Activated T-helper 2 cell treated with anti-CD3 and anti-CD28 coated beads, Interferon-gamma antibody, Interleukin-2, Interleukin-4, amounts not matched to agents 10 μg/mL and 5 μg/mL and 100 μg/mL, durations not matched to agents 14 hours and 24 hours and 36 hours (primary cell): ENCODE results near the gene OR8S1. TPM values are rescaled to one million over a fixed set of nuclear protein-coding genes. Genes with fewer than 3 reads are reported as not detected.
"Not testable (repeated sequence)": the region's sequence is repeated elsewhere in the genome, so short reads cannot be mapped to it uniquely, and the experiment has no call there.

Source experiments
- DNase-seq: peaks from one replicate; pipeline ENCODE4 v3.0.0; 2021; ENCODE audit warnings: low spot score
- H3K27ac Mint-ChIP-seq: one replicate; pipeline ENCODE4 v1.8.0; 2021; ENCODE audit warnings: mixed read lengths
- H3K27me3 Mint-ChIP-seq: one replicate; pipeline ENCODE4 v1.8.0; 2021; ENCODE audit warnings: low read depth, mixed read lengths
- H3K36me3 Mint-ChIP-seq: one replicate; pipeline ENCODE4 v1.8.0; 2021; ENCODE audit warnings: low read depth, mixed read lengths
- H3K4me1 Mint-ChIP-seq: one replicate; pipeline ENCODE4 v1.8.0; 2021; ENCODE audit warnings: low read depth, mixed read lengths
- H3K4me3 Mint-ChIP-seq: one replicate; pipeline ENCODE4 v1.8.0; 2021; ENCODE audit warnings: low read depth, mild to moderate bottlenecking, moderate library complexity, mixed read lengths
- H3K9me3 Mint-ChIP-seq: one replicate; pipeline ENCODE4 v1.8.0; 2021; ENCODE audit warnings: mixed read lengths
- intact Hi-C: fragments of 100-400 bp; cut with micrococcal nuclease; formaldehyde crosslinking; loops from one replicate; pipeline ENCODE4 v1.15.1; 2023
- total RNA-seq: library from RNA; stranded (reverse); gene quantifications from 2 replicates; pipeline ENCODE4 v1.2.3, GENCODE V29; 2022

Gene OR8S1, protein sequence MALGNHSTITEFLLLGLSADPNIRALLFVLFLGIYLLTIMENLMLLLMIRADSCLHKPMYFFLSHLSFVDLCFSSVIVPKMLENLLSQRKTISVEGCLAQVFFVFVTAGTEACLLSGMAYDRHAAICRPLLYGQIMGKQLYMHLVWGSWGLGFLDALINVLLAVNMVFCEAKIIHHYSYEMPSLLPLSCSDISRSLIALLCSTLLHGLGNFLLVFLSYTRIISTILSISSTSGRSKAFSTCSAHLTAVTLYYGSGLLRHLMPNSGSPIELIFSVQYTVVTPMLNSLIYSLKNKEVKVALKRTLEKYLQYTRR
- not detected in 2 replicates for total RNA-seq

DNA sequence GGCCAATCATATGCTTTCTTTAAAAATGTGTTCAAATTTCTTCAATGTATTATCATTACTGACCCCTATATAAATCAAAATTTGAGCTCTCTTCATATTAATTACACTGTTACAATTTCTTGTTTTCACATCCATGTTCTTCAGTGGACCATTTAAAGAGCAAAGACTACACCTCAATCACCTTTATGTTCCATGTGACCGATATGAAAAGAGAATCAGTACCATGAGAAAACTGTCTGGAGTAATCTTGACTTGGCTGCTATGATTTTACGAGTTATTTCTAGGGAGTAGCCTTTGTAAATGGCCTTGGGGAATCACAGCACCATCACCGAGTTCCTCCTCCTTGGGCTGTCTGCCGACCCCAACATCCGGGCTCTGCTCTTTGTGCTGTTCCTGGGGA lies at the start of gene OR8S1:
OR8S1 (plus strand) TSS at position 301 of the 400 bp plus-strand sequence; CDS start at position 301, 0 bp downstream.
- intact Hi-C loops, result no loop called here
- Mint-ChIP-seq H3K9me3 (no peaks in the 10 kb centered on the region), H3K27me3 (no peaks in the 10 kb centered on the region), H3K4me3 (no peak within 1 kb of the TSS), H3K4me1 (no peaks in the 10 kb centered on the region), H3K36me3 (no peaks in the 10 kb centered on the region), H3K27ac (no peak within 1 kb of the TSS)
- DNase-seq, result no peak

DNA sequence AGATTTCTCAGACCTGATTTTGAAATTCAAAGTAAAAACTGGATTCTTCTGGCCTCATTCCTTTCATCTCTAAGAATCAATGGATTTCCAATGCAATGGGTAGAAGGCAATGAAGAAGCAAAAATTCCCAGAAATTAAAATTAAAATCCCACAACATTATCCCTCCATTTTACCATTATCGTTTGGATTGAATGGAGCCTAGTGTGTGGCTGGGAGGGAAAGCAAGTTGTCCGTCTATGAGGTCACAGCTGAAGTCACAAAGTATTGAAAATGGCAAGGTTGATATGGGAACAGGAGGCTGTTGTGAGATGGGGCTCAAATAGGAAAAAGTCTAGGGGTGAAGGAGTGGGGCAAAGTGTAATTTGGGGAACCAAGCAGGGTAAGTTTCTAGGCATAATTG lies 43.2 kb upstream of the OR8S1 start, which contains the start of gene C12orf54:
C12orf54 (plus strand) TSS at position 301 of the 400 bp plus-strand sequence. CDS start 799 bp downstream, outside the sequence.
- peaks cover 1% of the 10 kb centered on the region for H3K27me3 Mint-ChIP-seq
- H3K9me3 Mint-ChIP-seq, result peaks cover 3% of the 10 kb centered on the region
- no peak for DNase-seq
- intact Hi-C loops, result no loop called here
- no peak within 1 kb of the TSS for H3K27ac Mint-ChIP-seq
- no peak within 1 kb of the TSS for H3K4me3 Mint-ChIP-seq
- no peaks in the 10 kb centered on the region for H3K36me3 Mint-ChIP-seq
- no peaks in the 10 kb centered on the region for H3K4me1 Mint-ChIP-seq

DNA sequence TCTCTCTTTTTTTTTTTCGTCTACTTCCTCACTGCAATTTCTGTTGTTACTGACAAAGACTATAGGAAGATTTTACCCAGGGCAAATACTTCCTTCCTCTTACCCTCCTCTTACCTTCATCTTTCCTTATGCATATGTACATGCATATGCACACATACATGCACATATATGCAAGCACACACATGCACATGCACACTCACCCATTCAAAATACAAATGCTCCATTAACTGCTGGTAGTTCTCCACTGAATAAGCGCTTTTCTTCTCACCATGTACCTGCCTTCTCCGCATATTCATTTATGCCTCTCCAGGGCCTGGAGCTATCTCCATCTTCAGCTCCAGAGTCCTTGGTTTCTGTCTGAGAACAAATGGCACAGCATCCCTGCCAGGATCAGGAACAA lies 42.5 kb upstream of the OR8S1 start:
- H3K9me3 Mint-ChIP-seq, result peaks cover 3% of the 10 kb centered on the region
- intact Hi-C loops, result no loop called here
- H3K27me3 Mint-ChIP-seq, result no peaks in the 10 kb centered on the region
- no peak overlapping the region for H3K27ac Mint-ChIP-seq
- no peaks in the 10 kb centered on the region for H3K36me3 Mint-ChIP-seq
- no peak overlapping the region for H3K4me3 Mint-ChIP-seq
- no peak for DNase-seq
- H3K4me1 Mint-ChIP-seq, result no peaks in the 10 kb centered on the region

DNA sequence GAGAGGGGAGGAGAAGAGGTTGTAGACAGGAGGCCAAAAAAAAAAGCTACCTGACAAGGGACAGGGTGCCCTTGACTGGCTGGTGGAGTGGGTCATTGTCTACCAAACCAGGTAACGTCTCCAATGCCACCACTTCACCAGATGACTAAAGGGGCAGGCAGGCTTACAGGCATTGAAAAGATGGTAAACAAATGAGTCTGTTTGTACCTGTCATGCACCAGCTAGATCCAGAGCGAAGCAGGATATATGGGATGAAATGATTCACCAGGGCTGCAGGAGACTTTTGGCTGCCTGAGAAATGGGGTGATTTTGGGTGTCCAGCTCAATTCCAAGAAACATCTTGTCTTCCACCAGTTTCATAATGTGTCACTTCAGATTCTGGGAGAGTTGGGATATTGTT lies 39.2 kb upstream of the OR8S1 start:
- Mint-ChIP-seq H3K9me3 (no peaks in the 10 kb centered on the region), H3K27ac (no peak overlapping the region), H3K4me3 (no peak overlapping the region), H3K27me3 (no peaks in the 10 kb centered on the region), H3K36me3 (no peaks in the 10 kb centered on the region), H3K4me1 (no peaks in the 10 kb centered on the region)
- DNase-seq, result no peak
- intact Hi-C loops, result no loop called here

DNA sequence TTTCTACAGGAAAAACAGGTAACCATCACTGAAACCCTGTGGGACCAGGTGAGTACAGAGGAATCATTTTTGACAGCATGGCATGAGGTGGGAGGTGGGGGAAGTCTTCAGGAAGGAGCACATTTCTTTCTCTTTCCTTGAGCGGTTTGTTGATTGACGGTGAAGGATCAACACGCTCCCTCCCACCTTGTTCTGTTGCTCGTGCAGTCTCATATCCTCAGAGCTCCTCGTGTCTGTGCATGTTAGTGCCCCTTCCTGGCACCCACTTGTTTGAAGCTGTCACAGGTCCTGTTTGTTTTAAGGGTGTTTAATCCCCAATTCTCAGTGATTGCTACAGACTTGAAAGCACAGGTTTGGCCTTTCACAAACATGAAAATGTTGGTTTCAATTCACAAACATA lies 38.8 kb upstream of the OR8S1 start:
- Mint-ChIP-seq H3K36me3 (no peaks in the 10 kb centered on the region), H3K4me3 (no peak overlapping the region), H3K27ac (no peak overlapping the region), H3K4me1 (no peaks in the 10 kb centered on the region), H3K27me3 (no peaks in the 10 kb centered on the region), H3K9me3 (no peaks in the 10 kb centered on the region)
- DNase-seq, result no peak
- intact Hi-C loops, result no loop called here

DNA sequence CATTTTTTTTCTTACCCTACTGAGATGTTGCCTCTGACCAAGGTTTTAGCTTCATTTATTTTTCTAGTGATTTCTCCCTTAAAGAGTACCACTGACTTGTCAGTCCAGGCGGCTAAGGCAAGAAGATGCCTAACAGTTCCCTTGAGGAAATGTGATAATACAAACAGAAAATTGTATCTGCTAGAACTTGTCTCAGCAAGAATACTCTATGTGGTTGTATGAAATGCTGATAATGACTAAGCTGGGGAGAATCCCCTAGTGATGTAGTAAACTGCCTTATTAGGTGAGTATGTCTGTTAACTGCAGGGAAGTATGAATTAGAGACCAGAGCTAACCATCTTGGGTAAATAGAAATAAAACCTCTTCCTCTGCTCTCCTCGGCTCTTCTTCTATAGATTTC lies 36.4 kb upstream of the OR8S1 start:
- no peaks in the 10 kb centered on the region for H3K9me3 Mint-ChIP-seq
- no peaks in the 10 kb centered on the region for H3K4me1 Mint-ChIP-seq
- no peaks in the 10 kb centered on the region for H3K36me3 Mint-ChIP-seq
- no peak overlapping the region for H3K4me3 Mint-ChIP-seq
- no peaks in the 10 kb centered on the region for H3K27me3 Mint-ChIP-seq
- DNase-seq, result no peak
- H3K27ac Mint-ChIP-seq, result no peak overlapping the region
- intact Hi-C loops, result no loop called here

DNA sequence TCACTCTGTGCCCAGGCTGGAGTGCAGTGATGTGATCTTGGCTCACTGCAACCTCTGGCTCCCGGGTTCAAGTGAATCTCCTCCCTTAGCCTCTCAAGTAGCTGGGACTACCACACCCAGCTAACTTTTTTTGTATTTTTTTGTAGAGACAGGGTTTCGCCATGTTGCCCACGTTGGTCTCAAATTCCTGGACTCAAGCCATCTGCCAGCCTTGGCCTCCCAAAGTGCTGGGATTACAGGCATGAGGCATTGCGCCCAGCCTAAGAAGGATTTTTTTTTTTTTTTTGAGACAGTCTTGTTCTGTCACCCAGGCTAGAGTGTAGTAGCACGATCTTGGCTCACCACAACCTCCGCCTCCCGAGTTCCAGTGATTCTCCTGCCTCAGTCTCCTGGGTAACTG lies 36.0 kb upstream of the OR8S1 start:
- H3K4me3 Mint-ChIP-seq, H3K9me3 Mint-ChIP-seq, DNase-seq, H3K4me1 Mint-ChIP-seq, H3K27me3 Mint-ChIP-seq, intact Hi-C loops, H3K27ac Mint-ChIP-seq, H3K36me3 Mint-ChIP-seq: not testable (repeated sequence)

DNA sequence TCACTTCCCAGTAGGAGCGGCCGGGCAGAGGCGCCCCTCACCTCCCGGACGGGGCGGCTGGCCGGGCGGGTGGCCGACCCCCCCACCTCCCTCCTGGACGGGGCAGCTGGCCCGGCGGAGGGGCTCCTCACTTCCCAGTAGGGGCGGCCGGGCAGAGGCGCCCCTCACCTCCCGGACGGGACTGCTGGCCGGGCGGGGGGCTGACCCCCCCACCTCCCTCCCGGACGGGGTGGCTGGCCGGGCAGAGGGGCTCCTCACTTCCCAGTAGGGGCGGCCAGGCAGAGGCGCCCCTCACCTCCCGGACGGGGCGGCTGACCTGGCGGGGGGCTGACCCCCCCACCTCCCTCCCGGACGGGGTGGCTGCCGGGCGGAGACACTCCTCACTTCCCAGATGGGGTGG lies 25.2 kb upstream of the OR8S1 start:
- not testable (repeated sequence) for DNase-seq

DNA sequence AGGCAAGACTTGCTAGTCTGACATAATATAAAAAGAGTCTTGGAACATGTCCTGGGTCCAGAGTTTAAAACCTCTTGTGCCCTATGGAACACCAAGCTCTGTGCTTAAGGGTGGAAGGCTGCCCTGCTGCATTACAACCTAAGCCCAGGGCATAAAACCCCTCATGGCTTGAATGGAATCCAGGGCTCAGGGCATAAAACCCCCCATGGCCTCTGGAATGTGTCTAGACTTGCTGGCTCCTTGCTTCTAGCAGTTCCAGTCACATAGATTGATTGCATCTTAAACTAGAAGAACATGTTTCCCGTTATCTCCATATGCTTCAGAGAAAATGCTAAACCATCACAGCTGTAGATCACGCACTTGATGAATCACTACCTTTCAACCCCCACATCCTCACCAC lies 18.6 kb upstream of the OR8S1 start:
- H3K36me3 Mint-ChIP-seq, DNase-seq, intact Hi-C loops, H3K4me3 Mint-ChIP-seq, H3K4me1 Mint-ChIP-seq, H3K27ac Mint-ChIP-seq: not testable (repeated sequence)
- Mint-ChIP-seq H3K27me3 (peaks cover 12% of the 10 kb centered on the region), H3K9me3 (peaks cover 19% of the 10 kb centered on the region)

More for the DNA sequence above, 25.2 kb upstream of the OR8S1 start:
- intact Hi-C loops, H3K36me3 Mint-ChIP-seq, H3K9me3 Mint-ChIP-seq, H3K4me3 Mint-ChIP-seq, H3K27me3 Mint-ChIP-seq, H3K27ac Mint-ChIP-seq, H3K4me1 Mint-ChIP-seq: not testable (repeated sequence)

DNA sequence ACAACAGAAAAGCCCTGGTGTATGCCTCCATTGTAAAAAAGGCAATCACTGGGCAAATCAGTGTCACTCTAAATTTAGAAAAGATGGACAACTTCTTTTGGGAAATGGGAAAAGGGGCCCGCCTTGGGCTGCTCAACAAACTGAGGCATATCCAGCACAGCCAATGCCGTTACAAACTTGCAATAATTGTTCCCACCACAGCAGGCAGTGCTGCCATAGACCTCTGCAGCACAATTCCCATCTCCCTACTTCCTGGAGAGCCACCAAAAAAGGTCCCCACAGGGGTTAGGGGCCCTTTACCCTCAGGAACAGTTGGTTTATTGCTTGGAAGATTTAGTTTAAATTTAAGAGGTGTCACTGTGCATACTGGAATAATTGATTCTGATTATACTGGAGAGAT lies 16.4 kb upstream of the OR8S1 start:
- intact Hi-C loops, result no loop called here
- no peaks in the 10 kb centered on the region for H3K36me3 Mint-ChIP-seq
- no peak for DNase-seq
- peaks cover 11% of the 10 kb centered on the region for H3K27me3 Mint-ChIP-seq
- H3K9me3 Mint-ChIP-seq, result peaks cover 19% of the 10 kb centered on the region
- H3K4me3 Mint-ChIP-seq, result no peak overlapping the region
- H3K4me1 Mint-ChIP-seq, result peaks cover 7% of the 10 kb centered on the region
- H3K27ac Mint-ChIP-seq, result no peak overlapping the region

DNA sequence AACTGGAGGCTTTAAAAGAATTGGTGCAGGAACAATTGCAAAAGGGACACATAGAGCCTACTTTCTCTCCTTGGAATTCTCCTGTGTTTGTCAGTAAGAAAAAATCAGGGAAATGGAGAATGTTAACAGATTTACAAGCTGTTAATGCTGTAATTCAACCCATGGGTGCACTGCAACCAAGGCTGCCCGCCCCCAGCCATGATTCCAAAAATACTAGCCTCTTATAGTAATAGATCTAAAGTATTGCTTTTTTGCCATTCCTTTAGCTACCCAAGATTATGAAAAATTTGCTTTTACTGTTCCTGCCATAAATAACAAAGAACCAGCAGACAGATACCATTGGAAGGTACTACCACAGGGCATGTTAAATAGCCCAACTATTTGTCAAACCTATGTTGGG lies 15.3 kb upstream of the OR8S1 start:
- Mint-ChIP-seq H3K4me1 (peaks cover 7% of the 10 kb centered on the region), H3K9me3 (peaks cover 22% of the 10 kb centered on the region), H3K27ac (no peak overlapping the region), H3K36me3 (no peaks in the 10 kb centered on the region), H3K27me3 (peaks cover 4% of the 10 kb centered on the region), H3K4me3 (no peak overlapping the region)
- intact Hi-C loops, result no loop called here
- DNase-seq, result no peak

DNA sequence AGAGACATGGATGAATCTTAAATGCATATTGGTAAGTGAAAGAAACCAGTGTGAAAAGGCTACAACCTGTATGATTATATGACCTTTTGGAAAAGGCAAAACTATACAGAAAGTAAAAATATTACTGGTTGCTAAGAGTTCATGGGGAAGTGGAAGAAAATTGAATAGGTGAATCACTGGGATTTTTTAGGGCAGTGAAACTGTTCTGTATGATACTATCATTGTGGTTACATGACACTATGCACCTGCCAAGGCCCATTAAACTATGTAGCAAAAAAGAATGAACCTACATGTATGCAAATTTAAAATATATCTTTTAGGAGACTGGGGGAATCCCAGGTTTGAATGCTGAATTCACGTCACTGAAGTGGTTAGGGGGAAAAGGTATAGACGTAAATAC lies 12.6 kb upstream of the OR8S1 start:
- Mint-ChIP-seq H3K4me3 (no peak overlapping the region), H3K9me3 (peaks cover 22% of the 10 kb centered on the region), H3K27me3 (no peaks in the 10 kb centered on the region), H3K27ac (no peak overlapping the region), H3K36me3 (no peaks in the 10 kb centered on the region), H3K4me1 (peaks cover 7% of the 10 kb centered on the region)
- intact Hi-C loops, result loop anchor here (2.0 kb wide), 1 partner anchor 28 kb away; no protein-coding TSS in a partner anchor
- DNase-seq, result no peak

DNA sequence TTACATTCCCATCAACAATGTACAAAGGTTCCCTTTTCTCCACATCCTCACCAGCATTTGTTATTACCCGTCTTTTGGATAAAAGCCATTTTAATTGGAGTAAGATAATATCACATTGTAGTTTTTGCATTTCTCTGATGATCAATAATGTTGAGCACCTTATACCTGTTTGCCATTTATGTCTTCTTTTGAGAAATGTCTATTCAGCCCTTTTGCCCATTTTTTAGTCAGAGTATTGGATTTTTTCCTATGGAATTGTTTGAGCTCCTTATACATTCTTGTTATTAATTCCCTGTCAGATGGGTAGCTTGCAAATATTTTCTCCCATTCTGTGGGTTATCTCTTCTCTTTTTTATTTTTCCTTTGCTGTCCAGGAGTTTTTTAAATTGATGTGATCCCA lies 10.7 kb upstream of the OR8S1 start:
- no peak for DNase-seq
- Mint-ChIP-seq H3K36me3 (no peaks in the 10 kb centered on the region), H3K4me3 (no peak overlapping the region), H3K27ac (no peak overlapping the region), H3K9me3 (peaks cover 20% of the 10 kb centered on the region), H3K4me1 (peaks cover 7% of the 10 kb centered on the region), H3K27me3 (no peaks in the 10 kb centered on the region)
- intact Hi-C loops, result no loop called here

DNA sequence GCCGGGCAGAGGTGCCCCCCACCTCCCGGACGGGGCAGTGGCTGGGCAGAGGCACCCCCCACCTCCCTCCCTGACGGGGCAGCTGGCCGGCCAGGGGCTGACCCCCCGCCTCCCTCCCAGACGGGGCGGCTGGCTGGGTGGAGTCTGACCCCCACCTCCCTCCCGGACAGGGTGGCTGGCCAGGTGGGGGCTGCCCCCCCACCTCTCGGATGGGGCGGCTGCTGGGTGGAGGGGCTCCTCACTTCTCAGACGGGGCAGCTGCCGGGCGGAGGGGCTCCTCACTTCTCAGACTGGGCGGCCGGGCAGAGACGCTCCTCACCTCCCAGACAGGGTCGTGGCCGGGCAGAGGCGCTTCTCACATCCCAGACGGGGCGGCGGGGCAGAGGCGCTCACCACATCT lies 5.1 kb upstream of the OR8S1 start:
- H3K27me3 Mint-ChIP-seq, H3K4me3 Mint-ChIP-seq, H3K36me3 Mint-ChIP-seq, intact Hi-C loops, H3K9me3 Mint-ChIP-seq, DNase-seq, H3K4me1 Mint-ChIP-seq, H3K27ac Mint-ChIP-seq: not testable (repeated sequence)
